PC-3 (cell line): Measurements from ENCODE around the gene SPATA32.

Source experiments
- EZH2 ChIP-seq: fragments of 300-600 bp; sonication (generic); IDR thresholded peaks from one replicate; pipeline ENCODE4 v1.6.1; 2017; ENCODE audit warnings: antibody characterized with exemption, mild to moderate bottlenecking, low read length; ENCODE audit not compliant: unreplicated experiment
- TF ChIP-seq, protein P1 (sequence below): fragments of 300-600 bp; sonication (generic); conservative IDR thresholded peaks from 2 replicates; pipeline ENCODE4 v1.5.1; 2017; ENCODE audit warnings: antibody characterized with exemption, low read depth, mild to moderate bottlenecking, low read length

DNA sequence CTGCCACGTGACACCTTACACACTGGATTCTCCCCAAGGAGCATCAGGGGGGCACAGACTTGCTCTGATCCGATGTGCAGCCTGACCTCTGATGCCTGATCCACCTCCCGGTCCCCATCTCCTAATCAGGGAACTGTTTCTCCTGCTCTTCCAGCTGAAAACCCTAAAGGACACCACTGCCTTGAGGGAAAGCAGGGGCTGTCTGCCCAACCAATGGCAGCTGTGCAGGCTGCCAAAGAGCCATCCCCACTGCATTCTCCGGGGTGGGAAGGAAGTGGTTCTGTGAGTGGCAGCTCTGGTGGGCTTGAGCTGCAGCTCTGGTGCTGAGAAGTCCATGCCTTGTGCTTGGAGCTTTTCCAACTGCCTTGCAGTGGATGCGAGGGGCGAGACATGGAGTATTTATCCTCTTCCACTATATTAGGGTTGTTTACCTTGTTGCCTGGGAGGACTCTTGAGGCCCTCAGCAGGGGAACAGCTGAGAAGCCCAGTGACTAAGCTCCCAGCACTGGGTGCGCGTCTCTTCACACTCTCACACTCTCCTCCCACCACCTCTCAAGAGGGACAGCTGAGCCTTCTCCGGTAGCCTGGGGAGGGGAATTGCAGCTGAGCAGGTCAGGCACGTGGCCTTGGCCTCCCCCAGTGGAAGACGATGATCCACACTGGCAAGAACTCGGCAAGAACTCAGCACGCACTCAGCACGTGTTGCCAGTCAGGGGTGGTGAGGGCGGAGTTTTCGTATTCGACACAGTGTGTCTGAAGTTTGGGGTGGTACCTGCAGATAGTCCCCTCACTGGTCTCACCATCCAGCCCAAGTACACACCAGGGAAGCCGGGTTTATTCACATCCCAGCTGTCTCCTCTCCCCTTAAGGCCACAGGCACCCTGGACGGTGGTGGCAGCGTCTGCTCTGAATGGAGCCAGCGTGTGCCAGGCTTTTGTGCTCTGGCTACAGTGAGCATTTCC is 21.1 kb upstream of the SPATA32 start:
- TF ChIP-seq, protein P1, sequence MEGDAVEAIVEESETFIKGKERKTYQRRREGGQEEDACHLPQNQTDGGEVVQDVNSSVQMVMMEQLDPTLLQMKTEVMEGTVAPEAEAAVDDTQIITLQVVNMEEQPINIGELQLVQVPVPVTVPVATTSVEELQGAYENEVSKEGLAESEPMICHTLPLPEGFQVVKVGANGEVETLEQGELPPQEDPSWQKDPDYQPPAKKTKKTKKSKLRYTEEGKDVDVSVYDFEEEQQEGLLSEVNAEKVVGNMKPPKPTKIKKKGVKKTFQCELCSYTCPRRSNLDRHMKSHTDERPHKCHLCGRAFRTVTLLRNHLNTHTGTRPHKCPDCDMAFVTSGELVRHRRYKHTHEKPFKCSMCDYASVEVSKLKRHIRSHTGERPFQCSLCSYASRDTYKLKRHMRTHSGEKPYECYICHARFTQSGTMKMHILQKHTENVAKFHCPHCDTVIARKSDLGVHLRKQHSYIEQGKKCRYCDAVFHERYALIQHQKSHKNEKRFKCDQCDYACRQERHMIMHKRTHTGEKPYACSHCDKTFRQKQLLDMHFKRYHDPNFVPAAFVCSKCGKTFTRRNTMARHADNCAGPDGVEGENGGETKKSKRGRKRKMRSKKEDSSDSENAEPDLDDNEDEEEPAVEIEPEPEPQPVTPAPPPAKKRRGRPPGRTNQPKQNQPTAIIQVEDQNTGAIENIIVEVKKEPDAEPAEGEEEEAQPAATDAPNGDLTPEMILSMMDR: no peak
- no peak for TF ChIP-seq EZH2
